ENCODE data around the gene SCG3.

GRCh38 chr15:51721199-51721960 lies 40.1 kb downstream of the SCG3 start:
- TF ChIP-seq CTCF (IDR thresholded peaks at IDR 0.05; ENCODE audit: poor library complexity, severe bottlenecking) (no peak), MXI1 (conservative IDR thresholded peaks at IDR 0.05; ENCODE audit: poor library complexity, severe bottlenecking) (no peak)

All from neural cell (in vitro differentiated cells).